Measurements from ENCODE around the gene MACROD2.

The MACROD2 gene

DNA sequence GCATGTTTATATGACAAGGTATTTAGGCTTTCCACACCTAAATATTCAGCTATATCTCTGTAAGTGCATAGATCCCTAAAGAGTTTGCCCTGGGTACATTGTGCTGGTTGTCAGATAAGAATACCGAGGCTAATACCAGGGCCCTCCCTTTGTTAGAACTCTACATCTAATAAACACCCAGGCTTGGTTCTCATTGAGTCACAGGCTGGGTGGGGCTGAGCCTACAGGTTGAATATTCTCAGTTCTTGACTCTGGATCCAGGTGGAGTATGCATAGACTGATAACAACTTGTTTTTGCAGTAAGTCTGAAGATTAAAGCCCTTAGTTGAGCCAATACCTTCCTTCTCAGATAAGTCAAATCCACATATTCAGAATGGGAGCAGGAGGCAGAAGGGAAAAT is 654.3 kb downstream of the MACROD2 start:
- no peak for DNase-seq (ENCODE audit: extremely low spot score)
- CTCF ChIA-PET: interaction anchor here (1.4 to 1.5 kb wide), 2 partner anchors 10 to 24 kb away, joined by 4 read pairs; no protein-coding TSS in a partner anchor
- TF ChIP-seq, protein P1, sequence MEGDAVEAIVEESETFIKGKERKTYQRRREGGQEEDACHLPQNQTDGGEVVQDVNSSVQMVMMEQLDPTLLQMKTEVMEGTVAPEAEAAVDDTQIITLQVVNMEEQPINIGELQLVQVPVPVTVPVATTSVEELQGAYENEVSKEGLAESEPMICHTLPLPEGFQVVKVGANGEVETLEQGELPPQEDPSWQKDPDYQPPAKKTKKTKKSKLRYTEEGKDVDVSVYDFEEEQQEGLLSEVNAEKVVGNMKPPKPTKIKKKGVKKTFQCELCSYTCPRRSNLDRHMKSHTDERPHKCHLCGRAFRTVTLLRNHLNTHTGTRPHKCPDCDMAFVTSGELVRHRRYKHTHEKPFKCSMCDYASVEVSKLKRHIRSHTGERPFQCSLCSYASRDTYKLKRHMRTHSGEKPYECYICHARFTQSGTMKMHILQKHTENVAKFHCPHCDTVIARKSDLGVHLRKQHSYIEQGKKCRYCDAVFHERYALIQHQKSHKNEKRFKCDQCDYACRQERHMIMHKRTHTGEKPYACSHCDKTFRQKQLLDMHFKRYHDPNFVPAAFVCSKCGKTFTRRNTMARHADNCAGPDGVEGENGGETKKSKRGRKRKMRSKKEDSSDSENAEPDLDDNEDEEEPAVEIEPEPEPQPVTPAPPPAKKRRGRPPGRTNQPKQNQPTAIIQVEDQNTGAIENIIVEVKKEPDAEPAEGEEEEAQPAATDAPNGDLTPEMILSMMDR (IDR thresholded peaks at IDR 0.05; ENCODE audit: control extremely low read depth, extremely low read depth, low read depth, missing control alignments): no peak
- POLR2A ChIA-PET: no interaction called here

DNA sequence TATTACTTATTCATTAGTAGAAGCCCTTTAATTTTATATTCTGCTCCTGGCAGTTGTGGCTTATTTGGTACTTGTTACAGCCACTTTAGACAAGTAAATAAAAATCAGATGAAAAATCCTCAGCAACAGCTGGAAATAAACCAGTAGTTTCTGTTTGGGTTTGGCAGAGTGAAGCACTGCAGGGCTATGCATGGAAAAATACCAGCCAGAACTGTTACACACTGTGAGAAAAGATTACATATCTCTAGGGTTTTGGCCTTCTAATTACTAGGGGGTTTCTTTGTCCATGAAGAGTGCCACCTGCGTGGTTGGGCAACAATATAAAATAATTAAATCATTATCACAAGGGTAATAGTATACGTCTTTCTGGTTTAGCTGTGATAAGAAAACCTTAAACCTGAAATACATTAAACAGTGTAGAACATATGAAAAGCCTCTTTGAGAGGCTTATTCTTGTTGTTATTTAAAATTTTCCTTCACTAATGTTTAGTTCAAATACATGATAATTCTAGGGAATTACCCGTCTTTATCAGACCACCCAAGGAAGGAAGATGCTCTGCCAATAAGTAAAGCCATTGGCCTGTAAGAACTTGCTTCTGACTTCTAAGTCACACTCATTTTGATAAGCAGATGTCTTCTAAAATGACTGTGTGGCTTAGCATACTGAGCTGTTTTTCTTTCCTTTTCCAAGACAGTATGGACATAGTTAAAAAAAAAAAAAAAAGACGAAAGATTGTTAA is 662.1 kb downstream of the MACROD2 start:
- DNase-seq (ENCODE audit: extremely low spot score): no peak
- TF ChIP-seq, protein P1 (IDR thresholded peaks at IDR 0.05; ENCODE audit: control extremely low read depth, extremely low read depth, low read depth, missing control alignments): no peak
- CTCF ChIA-PET: interaction anchor here (2.8 kb wide), 1 partner anchor 20 kb away, joined by 10 read pairs; no protein-coding TSS in a partner anchor
- POLR2A ChIA-PET: no interaction called here

GRCh38 chr20:14664101-14664500 is 668.8 kb downstream of the MACROD2 start:
- ChIA-PET CTCF (no interaction called here), POLR2A (no interaction called here)
- DNase-seq (ENCODE audit: extremely low spot score): no peak
- TF ChIP-seq, protein P1 (IDR thresholded peaks at IDR 0.05; ENCODE audit: control extremely low read depth, extremely low read depth, low read depth, missing control alignments): no peak

DNA sequence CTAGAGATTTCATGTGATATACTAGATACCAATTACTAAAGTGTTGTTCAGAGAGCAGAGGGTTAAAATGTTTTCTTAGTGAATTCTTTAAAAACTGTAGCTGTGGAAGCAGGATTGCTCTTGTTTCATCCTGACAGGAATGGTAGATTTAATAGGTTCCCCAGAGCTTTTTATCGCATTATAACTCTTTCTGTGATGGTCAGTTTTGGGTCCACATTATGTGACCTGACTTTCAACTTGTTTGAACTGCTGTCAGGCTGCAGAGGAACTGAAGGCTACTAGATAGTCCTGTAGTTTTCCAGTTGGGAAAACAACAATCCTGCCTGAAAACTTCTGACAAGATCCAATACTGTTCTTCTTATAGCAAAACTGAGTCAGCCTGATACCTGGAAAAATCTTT is 671.4 kb downstream of the MACROD2 start:
- no peak for DNase-seq (ENCODE audit: extremely low spot score)
- TF ChIP-seq, protein P1 (IDR thresholded peaks at IDR 0.05; ENCODE audit: control extremely low read depth, extremely low read depth, low read depth, missing control alignments): no peak
- ChIA-PET POLR2A (no interaction called here), CTCF (interaction anchor here (1.1 to 1.6 kb wide), 3 partner anchors 11 to 248 kb away, joined by 3 to 5 read pairs (median 3); no protein-coding TSS in a partner anchor)

GRCh38 chr20:14667226-14667625 is 671.9 kb downstream of the MACROD2 start:
- POLR2A ChIA-PET: no interaction called here
- no peak for DNase-seq (ENCODE audit: extremely low spot score)
- TF ChIP-seq, protein P1 (IDR thresholded peaks at IDR 0.05; ENCODE audit: control extremely low read depth, extremely low read depth, low read depth, missing control alignments): no peak
- CTCF ChIA-PET: interaction anchor here (0.9 to 1.6 kb wide), 4 partner anchors 11 to 248 kb away, joined by 3 to 5 read pairs (median 3); no protein-coding TSS in a partner anchor

DNA sequence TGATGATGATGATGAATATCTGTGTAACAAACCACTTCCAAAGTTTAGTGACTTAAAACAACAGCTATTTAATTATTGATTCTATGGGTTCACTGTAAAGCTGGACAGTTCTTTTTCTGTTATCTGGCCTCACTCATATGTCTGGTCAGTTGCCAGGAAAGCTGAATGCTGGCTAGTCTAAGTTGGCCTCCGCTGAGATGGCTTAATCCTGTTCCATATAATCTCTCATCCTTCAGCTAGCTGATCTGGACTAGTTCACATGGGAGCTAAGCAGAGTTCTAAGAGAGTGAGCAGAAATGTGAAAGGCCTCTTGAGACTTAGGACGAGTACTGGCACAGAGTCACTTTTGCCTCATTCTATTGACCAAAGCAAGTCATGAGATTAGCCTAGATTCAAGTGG is 676.8 kb downstream of the MACROD2 start:
- CTCF ChIA-PET: interaction anchor here (0.8 to 1.5 kb wide), 4 partner anchors 10 to 241 kb away, joined by 3 to 5 read pairs (median 4); no protein-coding TSS in a partner anchor
- no peak for DNase-seq (ENCODE audit: extremely low spot score)
- TF ChIP-seq, protein P1 (IDR thresholded peaks at IDR 0.05; ENCODE audit: control extremely low read depth, extremely low read depth, low read depth, missing control alignments): no peak
- POLR2A ChIA-PET: no interaction called here
